ENCODE results near the gene EFNA5. TPM values are rescaled to one million over a fixed set of nuclear protein-coding genes. Genes with fewer than 3 reads are reported as not detected.

EFNA5 gene
- total and polyA plus RNA-seq, 2 donors: 1.7 to 3.6 TPM

DNA sequence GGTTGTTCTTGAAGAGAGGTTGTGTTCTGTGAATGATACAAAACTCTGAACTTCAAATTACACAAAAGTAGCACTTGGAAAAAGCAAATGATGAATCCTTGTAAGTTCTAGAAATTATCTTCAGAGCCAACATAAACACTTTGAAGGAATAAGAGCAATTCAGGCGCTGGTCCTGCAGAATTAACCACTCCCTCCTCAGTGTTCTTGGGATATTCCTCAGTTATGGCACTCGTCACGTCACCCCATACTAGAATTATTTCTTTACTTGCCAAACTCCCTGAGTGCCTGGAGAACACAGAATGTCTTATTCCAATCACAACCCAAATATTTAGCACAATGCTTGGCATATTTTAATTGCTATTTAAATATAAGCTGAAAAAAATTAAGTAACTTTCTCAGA, 126.3 kb downstream of the EFNA5 start:
- no peaks in the 10 kb centered on the region for H3K36me3 ChIP-seq (ENCODE audit: control insufficient read depth in 2 of 2, insufficient read depth in 2 of 2, low read length in 1 of 2)
- H3K9me3 ChIP-seq (ENCODE audit: control insufficient read depth in 2 of 2, insufficient read depth in 1 of 2, low read length in 1 of 2): no peaks in the 10 kb centered on the region
- WGBS: 95% methylated on average over 3 of the region's 3 CpGs
- DNase-seq (ENCODE audit: low read depth in 6 of 9, low spot score in 9 of 9): no peak
- H3K27me3 ChIP-seq (ENCODE audit: control insufficient read depth in 2 of 2, insufficient read depth in 1 of 2, low read length in 1 of 2): no peaks in the 10 kb centered on the region
- H3K27ac ChIP-seq (ENCODE audit: low read depth in 1 of 2, low read length in 1 of 2): no peak overlapping the region
- no peak overlapping the region for H3K4me3 ChIP-seq (ENCODE audit: low read length in 2 of 2)
- H3K4me1 ChIP-seq (ENCODE audit: control insufficient read depth in 2 of 2, insufficient read depth in 2 of 2, low read length in 2 of 2): peaks cover 2 to 5% of the 10 kb centered on the region in 2 donors

DNA sequence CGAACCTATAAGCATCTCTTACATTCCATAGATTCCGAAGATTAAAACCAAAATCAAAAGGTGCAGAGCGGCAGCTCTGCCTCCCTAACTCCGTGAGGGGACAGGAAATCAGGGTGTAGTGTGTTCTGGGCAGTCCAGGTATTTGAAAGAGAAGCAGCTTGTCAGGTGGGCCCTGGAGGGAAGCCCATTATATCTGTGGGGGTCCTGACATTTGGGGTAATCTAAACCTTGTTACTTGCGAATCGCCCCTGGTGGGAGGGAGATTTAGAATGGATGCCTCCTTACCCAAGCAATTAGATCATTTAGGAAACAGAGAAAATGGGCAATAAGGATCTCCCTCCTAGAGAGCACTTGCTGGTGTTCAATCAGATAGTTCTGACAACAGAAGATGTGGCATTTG, 126.9 kb downstream of the EFNA5 start:
- H3K4me1 ChIP-seq (ENCODE audit: control insufficient read depth in 2 of 2, insufficient read depth in 2 of 2, low read length in 2 of 2): peaks cover 2 to 11% of the 10 kb centered on the region in 2 donors
- no peaks in the 10 kb centered on the region for H3K36me3 ChIP-seq (ENCODE audit: control insufficient read depth in 2 of 2, insufficient read depth in 2 of 2, low read length in 1 of 2)
- H3K27me3 ChIP-seq (ENCODE audit: control insufficient read depth in 2 of 2, insufficient read depth in 1 of 2, low read length in 1 of 2): no peaks in the 10 kb centered on the region
- 98% methylated on average over 6 of the region's 6 CpGs for WGBS
- no peak for DNase-seq (ENCODE audit: low read depth in 6 of 9, low spot score in 9 of 9)
- no peak overlapping the region for H3K27ac ChIP-seq (ENCODE audit: low read depth in 1 of 2, low read length in 1 of 2)
- no peak overlapping the region for H3K4me3 ChIP-seq (ENCODE audit: low read length in 2 of 2)
- H3K9me3 ChIP-seq (ENCODE audit: control insufficient read depth in 2 of 2, insufficient read depth in 1 of 2, low read length in 1 of 2): no peaks in the 10 kb centered on the region

DNA sequence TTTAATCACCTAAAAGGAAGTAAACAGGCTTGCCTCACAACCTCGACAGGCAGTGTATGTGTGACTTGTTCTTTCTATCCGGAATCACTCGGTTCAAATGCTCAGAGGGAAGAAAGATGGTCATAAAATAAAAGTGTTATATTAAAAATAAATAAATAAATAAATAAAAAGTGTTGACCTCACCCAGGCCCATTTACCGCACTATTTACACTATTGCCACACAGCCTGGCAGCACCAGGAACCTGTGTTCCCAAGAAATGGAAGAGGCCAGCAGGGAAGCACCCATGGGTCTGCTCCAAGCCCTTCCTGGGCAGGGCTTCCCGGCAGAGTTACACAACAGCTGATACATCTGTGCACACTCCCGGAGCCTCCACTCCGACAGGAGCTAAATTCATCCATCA, 127.9 kb downstream of the EFNA5 start:
- Histone ChIP-seq H3K27ac (ENCODE audit: low read depth in 1 of 2, low read length in 1 of 2) (no peak overlapping the region), H3K9me3 (ENCODE audit: control insufficient read depth in 2 of 2, insufficient read depth in 1 of 2, low read length in 1 of 2) (no peaks in the 10 kb centered on the region), H3K27me3 (ENCODE audit: control insufficient read depth in 2 of 2, insufficient read depth in 1 of 2, low read length in 1 of 2) (no peaks in the 10 kb centered on the region), H3K4me1 (ENCODE audit: control insufficient read depth in 2 of 2, insufficient read depth in 2 of 2, low read length in 2 of 2) (peaks cover 9 to 12% of the 10 kb centered on the region in 2 donors), H3K36me3 (ENCODE audit: control insufficient read depth in 2 of 2, insufficient read depth in 2 of 2, low read length in 1 of 2) (no peaks in the 10 kb centered on the region), H3K4me3 (ENCODE audit: low read length in 2 of 2) (no peak overlapping the region)
- no peak for DNase-seq (ENCODE audit: low read depth in 6 of 9, low spot score in 9 of 9)
- 87% methylated on average over 7 of the region's 7 CpGs for WGBS

DNA sequence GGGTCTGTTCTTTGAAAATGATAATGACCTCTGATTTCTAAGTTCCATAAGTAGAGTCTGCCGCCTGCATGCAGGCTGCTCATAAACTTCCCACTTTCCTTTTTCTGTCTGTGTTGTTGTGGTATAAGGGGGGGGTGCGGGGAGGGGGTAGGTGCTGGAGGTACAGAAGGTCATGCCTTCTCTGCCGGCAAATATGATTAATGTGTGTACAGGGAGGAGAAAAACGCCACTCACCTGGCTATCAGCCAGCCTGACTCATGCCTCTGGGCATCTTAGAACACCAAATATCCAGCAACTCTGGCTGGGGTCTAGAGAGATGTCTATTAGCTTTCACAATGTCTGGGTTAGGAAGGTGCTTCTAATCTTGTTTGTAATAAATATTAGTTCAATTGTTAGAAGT, 128.3 kb downstream of the EFNA5 start:
- no peak overlapping the region for H3K4me3 ChIP-seq (ENCODE audit: low read length in 2 of 2)

DNA sequence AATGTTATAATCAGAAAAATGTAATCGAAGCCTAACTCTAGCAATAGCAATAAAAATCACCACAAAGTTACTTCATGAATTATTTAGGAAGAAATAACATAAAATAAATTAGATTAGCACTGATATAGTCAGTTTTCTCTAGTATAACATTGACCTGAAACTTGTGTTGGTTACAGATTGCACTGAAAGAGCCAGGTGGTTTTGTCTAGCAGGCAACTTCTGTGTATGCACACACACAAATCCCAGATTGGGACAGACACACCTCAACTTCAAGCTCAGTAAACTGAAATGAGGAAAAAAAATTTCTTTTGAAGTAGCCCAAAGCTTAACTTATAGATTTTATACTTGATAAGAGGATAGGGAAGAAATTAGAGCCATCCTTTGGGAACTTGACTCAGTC, 129.3 kb downstream of the EFNA5 start:
- peaks cover 12% of the 10 kb centered on the region in 2 donors for H3K4me1 ChIP-seq (ENCODE audit: control insufficient read depth in 2 of 2, insufficient read depth in 2 of 2, low read length in 2 of 2)
- 97% methylated on average over 1 of the region's 1 CpG for WGBS
- DNase-seq (ENCODE audit: low read depth in 6 of 9, low spot score in 9 of 9): no peak
- no peak overlapping the region for H3K27ac ChIP-seq (ENCODE audit: low read depth in 1 of 2, low read length in 1 of 2)
- H3K9me3 ChIP-seq (ENCODE audit: control insufficient read depth in 2 of 2, insufficient read depth in 1 of 2, low read length in 1 of 2): no peaks in the 10 kb centered on the region
- no peaks in the 10 kb centered on the region for H3K36me3 ChIP-seq (ENCODE audit: control insufficient read depth in 2 of 2, insufficient read depth in 2 of 2, low read length in 1 of 2)
- no peak overlapping the region for H3K4me3 ChIP-seq (ENCODE audit: low read length in 2 of 2)
- H3K27me3 ChIP-seq (ENCODE audit: control insufficient read depth in 2 of 2, insufficient read depth in 1 of 2, low read length in 1 of 2): no peaks in the 10 kb centered on the region

More for the DNA sequence above, 128.3 kb downstream of the EFNA5 start:
- Histone ChIP-seq H3K36me3 (ENCODE audit: control insufficient read depth in 2 of 2, insufficient read depth in 2 of 2, low read length in 1 of 2) (no peaks in the 10 kb centered on the region), H3K9me3 (ENCODE audit: control insufficient read depth in 2 of 2, insufficient read depth in 1 of 2, low read length in 1 of 2) (no peaks in the 10 kb centered on the region), H3K4me1 (ENCODE audit: control insufficient read depth in 2 of 2, insufficient read depth in 2 of 2, low read length in 2 of 2) (peaks cover 12% of the 10 kb centered on the region in 2 donors), H3K27ac (ENCODE audit: low read depth in 1 of 2, low read length in 1 of 2) (no peak overlapping the region), H3K27me3 (ENCODE audit: control insufficient read depth in 2 of 2, insufficient read depth in 1 of 2, low read length in 1 of 2) (no peaks in the 10 kb centered on the region)
- 19% methylated on average over 4 of the region's 4 CpGs for WGBS
- DNase-seq (ENCODE audit: low read depth in 6 of 9, low spot score in 9 of 9): no peak

DNA sequence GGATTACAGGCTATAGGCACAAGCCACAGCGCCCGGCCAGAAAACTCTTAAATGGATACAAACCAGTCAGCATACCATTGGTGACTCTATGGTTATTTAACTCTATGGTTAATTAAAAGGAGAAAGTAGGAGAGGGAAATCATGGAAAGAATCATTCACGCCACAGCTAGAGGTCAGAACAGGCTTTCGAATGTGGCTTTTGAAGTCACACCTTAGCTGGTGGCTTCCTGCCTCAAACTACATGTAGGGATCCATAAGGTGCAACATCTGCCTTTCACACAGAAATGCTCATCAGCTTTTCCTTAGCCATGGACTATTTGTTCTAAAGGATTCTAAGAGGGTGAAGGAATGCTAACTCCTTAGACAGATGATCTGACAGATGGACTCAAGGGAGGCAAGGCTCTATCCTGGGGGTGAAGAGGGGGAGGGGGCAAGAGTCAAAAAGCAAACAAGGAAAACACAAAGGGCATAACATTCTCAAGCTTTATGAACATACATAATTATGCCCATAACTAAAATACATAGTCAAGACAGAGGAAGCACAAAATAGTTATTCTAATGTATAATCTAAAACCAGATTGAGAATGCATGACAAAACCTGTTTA, 130.9 kb downstream of the EFNA5 start:
- Histone ChIP-seq H3K27me3 (ENCODE audit: control insufficient read depth in 2 of 2, insufficient read depth in 1 of 2, low read length in 1 of 2) (no peaks in the 10 kb centered on the region), H3K27ac (ENCODE audit: low read depth in 1 of 2, low read length in 1 of 2) (no peak overlapping the region), H3K9me3 (ENCODE audit: control insufficient read depth in 2 of 2, insufficient read depth in 1 of 2, low read length in 1 of 2) (no peaks in the 10 kb centered on the region), H3K4me1 (ENCODE audit: control insufficient read depth in 2 of 2, insufficient read depth in 2 of 2, low read length in 2 of 2) (peaks cover 12% of the 10 kb centered on the region in 2 donors), H3K36me3 (ENCODE audit: control insufficient read depth in 2 of 2, insufficient read depth in 2 of 2, low read length in 1 of 2) (no peaks in the 10 kb centered on the region), H3K4me3 (ENCODE audit: low read length in 2 of 2) (no peak overlapping the region)
- WGBS: 86% methylated on average over 4 of the region's 4 CpGs
- DNase-seq (ENCODE audit: low read depth in 6 of 9, low spot score in 9 of 9): peak in 1 of 9 donors; percentile 33

DNA sequence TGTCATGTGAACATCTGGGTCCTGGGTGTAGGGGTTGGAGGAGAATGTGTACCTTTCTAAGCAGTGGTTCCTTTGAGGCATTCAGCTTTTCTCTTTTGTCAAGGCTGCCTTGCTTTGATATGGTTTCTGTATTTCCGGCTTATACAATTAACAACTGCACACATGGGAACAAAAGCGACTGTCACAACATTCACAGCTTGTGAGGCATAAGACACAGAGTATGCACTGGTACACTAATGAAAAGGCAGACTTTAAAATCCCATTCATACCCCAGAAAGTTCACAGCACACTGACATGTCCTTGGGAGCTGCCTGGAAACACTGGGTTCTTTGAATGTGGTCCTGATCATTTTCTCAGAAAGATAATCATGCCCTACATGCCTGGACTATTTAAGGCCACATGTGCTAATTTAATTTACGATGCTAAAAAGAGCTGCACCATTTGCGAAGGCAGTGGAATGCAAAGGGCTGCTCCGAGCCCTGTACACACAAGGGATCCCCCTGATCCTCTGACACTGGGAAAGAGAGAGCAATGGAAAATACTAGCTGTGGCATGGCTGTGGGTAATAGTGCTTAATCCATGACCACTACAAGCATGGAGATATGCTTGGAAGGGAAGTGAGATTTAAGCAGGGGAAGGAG, 131.8 kb downstream of the EFNA5 start:
- Histone ChIP-seq H3K9me3 (ENCODE audit: control insufficient read depth in 2 of 2, insufficient read depth in 1 of 2, low read length in 1 of 2) (no peaks in the 10 kb centered on the region), H3K4me1 (ENCODE audit: control insufficient read depth in 2 of 2, insufficient read depth in 2 of 2, low read length in 2 of 2) (peaks cover 12% of the 10 kb centered on the region in 2 donors), H3K27me3 (ENCODE audit: control insufficient read depth in 2 of 2, insufficient read depth in 1 of 2, low read length in 1 of 2) (no peaks in the 10 kb centered on the region), H3K36me3 (ENCODE audit: control insufficient read depth in 2 of 2, insufficient read depth in 2 of 2, low read length in 1 of 2) (no peaks in the 10 kb centered on the region), H3K27ac (ENCODE audit: low read depth in 1 of 2, low read length in 1 of 2) (peak overlapping the region in 1 of 2 donors; percentile 40), H3K4me3 (ENCODE audit: low read length in 2 of 2) (no peak overlapping the region)
- DNase-seq (ENCODE audit: low read depth in 6 of 9, low spot score in 9 of 9): peak; percentile 18 to 86 (median 63)
- 75% methylated on average over 5 of the region's 5 CpGs for WGBS

DNA sequence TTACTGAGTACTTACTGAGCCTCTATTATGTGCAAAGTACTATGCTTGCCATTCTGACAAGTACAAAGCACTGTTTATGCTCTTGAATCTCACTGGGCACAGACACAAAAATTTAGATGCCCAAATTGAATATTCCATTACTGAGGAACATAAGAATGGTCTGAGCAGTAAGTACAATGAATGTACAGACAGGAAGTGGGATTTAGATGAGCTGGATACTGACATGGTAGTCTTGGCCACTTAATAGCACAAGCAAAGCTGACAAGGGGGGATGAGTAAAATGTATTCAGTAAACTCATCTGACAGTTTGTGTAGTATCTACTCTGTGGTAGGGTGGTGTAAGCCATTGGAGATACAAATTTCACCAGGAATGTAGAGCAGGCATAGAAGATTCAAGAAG, 132.4 kb downstream of the EFNA5 start:
- H3K27me3 ChIP-seq (ENCODE audit: control insufficient read depth in 2 of 2, insufficient read depth in 1 of 2, low read length in 1 of 2): no peaks in the 10 kb centered on the region
- no peak for DNase-seq (ENCODE audit: low read depth in 6 of 9, low spot score in 9 of 9)
- no peak overlapping the region for H3K4me3 ChIP-seq (ENCODE audit: low read length in 2 of 2)
- peak overlapping the region in 1 of 2 donors; percentile 40 for H3K27ac ChIP-seq (ENCODE audit: low read depth in 1 of 2, low read length in 1 of 2)
- no peaks in the 10 kb centered on the region for H3K9me3 ChIP-seq (ENCODE audit: control insufficient read depth in 2 of 2, insufficient read depth in 1 of 2, low read length in 1 of 2)
- peaks cover 12% of the 10 kb centered on the region in 2 donors for H3K4me1 ChIP-seq (ENCODE audit: control insufficient read depth in 2 of 2, insufficient read depth in 2 of 2, low read length in 2 of 2)
- H3K36me3 ChIP-seq (ENCODE audit: control insufficient read depth in 2 of 2, insufficient read depth in 2 of 2, low read length in 1 of 2): no peaks in the 10 kb centered on the region

DNA sequence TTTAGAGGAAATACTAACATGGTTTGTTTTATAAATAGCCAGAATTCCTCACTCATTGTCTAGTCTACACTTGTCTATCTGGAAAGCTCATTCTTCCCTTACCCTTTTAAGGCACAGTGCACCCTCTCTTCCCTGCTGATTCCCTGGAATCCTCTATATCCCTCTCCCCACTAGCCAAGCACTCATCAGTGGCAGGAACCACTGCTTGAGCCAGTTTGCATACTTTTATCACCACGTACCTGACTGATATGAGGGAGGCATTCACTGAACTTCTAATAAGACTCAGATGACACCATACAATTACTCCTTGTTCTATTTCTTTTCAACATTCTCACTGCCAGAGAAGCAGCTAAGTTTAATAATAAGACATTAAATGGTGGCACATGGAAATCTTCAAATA, 134.9 kb downstream of the EFNA5 start:
- Histone ChIP-seq H3K36me3 (ENCODE audit: control insufficient read depth in 2 of 2, insufficient read depth in 2 of 2, low read length in 1 of 2) (no peaks in the 10 kb centered on the region), H3K27me3 (ENCODE audit: control insufficient read depth in 2 of 2, insufficient read depth in 1 of 2, low read length in 1 of 2) (no peaks in the 10 kb centered on the region), H3K9me3 (ENCODE audit: control insufficient read depth in 2 of 2, insufficient read depth in 1 of 2, low read length in 1 of 2) (no peaks in the 10 kb centered on the region), H3K27ac (ENCODE audit: low read depth in 1 of 2, low read length in 1 of 2) (no peak overlapping the region), H3K4me1 (ENCODE audit: control insufficient read depth in 2 of 2, insufficient read depth in 2 of 2, low read length in 2 of 2) (peaks cover 10 to 12% of the 10 kb centered on the region in 2 donors), H3K4me3 (ENCODE audit: low read length in 2 of 2) (no peak overlapping the region)
- WGBS: 93% methylated on average over 1 of the region's 1 CpG
- no peak for DNase-seq (ENCODE audit: low read depth in 6 of 9, low spot score in 9 of 9)
